HG03439 (cell line): ENCODE data around the gene ST6GAL1.
"Not testable (repeated sequence)": the region's sequence is repeated elsewhere in the genome, so short reads cannot be mapped to it uniquely, and the experiment has no call there.

Source experiments
- ATAC-seq: cut with Tn5 transposase; IDR thresholded peaks from one replicate; pipeline ENCODE4 v1.9.1; 2021; ENCODE audit warnings: mild to moderate bottlenecking, moderate library complexity; ENCODE audit not compliant: unreplicated experiment

Gene ST6GAL1

DNA sequence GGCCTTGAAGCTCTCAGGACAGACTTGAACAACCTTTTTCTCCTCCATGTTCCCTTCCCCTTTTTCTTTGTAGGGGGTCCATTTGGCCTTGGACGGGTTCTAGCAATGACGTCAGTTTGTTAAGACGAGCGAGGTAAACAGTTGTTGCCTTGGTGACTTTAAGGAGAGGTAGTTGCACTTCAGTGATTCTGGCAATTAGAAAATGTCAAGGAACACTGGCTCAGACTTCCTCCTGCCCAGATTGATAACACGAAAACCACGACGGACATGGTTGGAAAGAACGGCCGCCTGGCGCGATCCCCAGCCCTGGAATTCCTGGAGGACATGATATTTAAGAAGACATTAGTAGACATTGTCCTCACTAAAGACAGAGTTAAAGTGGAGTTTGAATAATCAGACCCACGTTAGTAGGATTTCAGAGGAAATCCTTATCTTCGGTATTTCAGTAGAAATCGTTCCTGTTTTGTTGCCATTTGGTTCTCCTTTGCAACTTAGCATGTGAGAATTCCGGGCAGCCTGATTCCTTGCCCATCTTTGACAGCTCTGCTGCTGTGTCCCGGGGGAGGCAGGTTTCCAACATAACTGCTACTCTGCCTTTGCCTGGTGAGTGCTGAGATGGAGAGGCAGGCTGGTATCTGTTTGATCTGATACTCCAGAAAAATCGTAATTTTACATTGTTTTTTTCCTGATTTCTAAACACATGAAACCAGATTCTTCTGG lies 87.3 kb downstream of the ST6GAL1 start:
- ATAC-seq = no peak

DNA sequence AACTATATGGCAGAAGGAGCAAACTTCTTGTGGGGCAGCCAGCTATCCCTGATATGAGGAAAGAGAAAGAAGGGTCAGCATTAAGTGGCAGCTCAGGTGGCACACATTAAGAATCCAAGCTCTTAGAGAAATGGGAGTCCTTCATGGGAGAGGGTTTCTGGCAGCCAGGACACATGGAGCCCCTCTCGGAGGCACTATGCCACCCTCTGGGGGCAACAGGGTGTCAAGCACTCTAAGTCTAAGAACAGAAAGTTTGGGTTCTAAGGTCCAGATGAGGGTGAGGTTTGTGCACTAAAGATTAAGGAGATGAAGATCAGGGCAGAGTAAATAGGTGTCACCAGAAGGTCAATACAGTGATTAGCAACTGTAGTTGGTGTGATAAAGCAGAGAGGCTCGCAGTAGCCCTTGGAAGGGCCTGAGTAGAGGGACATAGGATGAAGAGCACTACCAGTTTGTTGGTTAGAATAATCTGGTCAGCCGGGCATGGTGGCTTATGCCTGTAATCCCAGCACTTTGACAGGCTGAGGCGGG lies 89.3 kb downstream of the ST6GAL1 start:
- no peak for ATAC-seq

DNA sequence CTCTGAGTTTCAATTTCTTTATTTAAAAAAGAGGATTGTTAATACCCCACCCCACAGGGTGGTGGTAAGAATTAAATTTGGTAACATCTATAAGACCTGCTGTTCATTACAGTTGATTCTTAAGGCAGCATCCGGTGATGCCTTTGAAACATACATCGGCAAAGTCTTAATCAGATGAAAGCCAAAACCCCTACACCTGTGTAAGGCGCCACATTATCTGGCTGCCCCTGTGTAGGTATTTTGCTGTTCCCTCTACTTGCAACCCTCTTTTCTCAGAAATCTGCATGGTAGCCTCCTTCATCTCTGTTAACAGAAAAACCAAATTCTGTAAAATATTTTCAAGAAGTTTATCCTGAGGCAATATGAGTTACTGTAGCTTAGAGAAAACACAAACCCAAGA lies 90.0 kb downstream of the ST6GAL1 start:
- no peak for ATAC-seq

DNA sequence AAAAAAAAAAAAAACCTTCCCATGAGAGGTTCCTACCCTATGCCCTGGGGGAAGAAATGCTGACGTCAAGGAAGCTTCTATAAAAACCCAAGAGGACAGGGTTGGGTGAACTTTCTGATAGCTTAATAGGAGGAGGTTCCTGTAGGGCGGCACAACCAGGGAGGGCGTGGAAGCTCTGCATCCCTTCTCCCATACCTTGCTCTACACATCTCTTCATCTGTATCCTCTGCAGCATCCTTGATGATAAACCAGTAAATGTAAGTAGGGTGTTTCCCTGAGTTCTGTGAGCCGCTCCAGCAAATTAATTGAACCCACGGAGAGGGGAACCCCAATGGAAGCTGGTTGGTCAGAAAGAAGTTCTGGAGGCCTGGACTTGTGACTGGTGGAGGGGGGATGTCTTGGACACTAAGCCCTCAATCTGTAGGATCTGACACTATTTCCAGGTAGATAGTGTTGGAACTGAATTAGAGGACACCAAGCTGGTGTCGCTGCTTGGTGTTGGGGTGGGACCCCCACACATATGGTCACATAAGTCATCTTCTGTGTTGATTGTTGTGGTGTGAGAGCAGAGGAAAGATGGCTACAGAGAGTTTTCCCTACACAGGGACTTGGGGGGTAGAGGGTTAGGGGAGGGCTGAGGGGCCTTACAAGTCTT lies 91.5 kb downstream of the ST6GAL1 start:
- ATAC-seq = peak; percentile 41

GRCh38 chr3:187022403-187023029 lies 92.2 kb downstream of the ST6GAL1 start:
- no peak for ATAC-seq

DNA sequence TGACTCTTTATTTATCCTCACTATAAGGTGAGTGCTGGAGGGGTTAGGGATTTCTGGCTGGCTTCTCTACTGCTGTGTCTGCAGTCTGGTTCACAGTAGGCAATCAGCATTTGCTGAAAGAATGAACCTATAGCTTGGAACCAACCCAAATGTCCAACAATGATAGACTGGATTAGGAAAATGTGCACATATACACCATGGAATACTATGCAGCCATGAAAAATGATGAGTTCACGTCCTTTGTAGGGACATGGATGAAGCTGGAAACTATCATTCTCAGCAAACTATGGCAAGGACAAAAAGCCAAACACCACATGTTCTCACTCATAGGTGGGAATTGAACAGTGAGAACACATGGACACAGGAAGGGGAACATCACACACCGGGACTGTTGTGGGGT lies 93.0 kb downstream of the ST6GAL1 start:
- not testable (repeated sequence) for ATAC-seq

GRCh38 chr3:187024536-187025226 lies 94.4 kb downstream of the ST6GAL1 start:
- no peak for ATAC-seq

DNA sequence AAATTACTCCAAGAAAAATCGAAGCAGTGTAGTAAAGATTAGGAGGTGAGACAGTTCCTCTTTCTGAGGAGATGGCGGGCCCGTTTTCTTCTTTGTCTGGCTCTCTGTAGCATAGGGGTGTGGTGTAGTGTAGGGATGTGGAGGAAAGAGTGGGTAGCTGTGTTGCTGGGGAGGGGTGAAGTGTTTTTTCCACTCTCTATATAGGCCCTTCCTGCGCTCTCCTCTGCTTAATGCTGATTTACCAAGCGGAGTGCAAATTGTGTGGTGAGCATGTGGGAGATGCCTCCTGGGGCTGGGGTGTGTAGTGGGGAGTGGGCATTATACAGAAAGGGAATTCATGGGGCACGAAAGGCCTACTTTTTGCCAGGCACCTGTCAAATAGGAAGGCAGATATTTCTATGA lies 94.9 kb downstream of the ST6GAL1 start:
- no peak for ATAC-seq

GRCh38 chr3:187025656-187026316 lies 95.5 kb downstream of the ST6GAL1 start:
- ATAC-seq = no peak

GRCh38 chr3:187026317-187026670 lies 96.0 kb downstream of the ST6GAL1 start:
- ATAC-seq = no peak

DNA sequence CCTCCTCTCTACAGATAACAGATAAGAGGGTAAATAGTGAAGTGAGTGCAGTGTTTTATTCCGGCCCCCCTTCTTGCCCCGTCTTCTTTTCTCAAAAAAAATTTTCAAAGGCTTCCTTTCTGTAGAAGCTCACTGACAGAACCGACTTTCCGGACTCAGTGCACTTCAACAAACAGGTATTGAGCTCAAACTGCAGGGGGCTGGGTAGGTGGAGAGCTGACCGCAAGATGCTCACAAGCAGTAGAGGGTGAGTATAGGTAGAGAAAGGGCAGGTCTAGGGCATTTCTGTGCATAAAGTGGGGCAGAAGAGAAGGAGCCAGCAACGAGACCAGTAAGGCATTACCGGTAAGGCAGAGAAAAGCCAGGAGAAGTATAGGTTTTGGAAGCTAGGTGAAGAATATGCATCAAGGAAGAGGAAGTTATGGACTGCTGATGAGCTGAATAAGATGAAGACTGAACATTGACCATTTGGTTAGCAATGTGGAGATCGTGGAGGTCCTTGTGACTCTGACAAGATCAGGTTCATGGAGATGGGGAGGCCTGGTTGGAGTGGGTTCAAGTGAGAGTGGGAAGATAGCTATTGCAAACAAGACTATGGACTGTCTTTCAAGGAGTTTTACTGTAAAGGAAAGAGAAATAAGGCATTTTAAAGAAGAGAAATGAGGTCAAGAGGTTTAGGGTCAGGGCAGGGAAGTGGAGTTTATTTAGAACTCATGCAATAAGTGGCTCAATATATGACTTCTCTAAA lies 97.4 kb downstream of the ST6GAL1 start:
- ATAC-seq = no peak

DNA sequence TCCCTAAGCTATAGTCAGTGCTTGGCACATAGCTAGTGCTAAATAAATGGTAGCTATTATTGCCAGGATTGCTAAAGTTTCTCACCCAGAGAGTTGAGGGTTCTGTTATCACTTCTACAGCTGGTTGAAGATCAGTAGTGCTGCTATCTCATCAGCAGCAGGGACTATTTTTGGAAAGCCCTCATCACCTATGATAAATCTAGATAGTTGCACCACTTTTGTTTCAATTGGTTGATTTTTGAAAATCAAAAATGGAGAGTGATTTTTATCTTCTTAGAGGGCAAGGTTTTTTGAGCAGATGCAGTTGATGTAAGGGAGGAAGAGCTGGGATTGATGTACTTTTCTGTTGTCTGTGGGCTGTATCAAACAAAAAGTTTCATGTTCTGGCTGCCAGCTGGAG lies 101.6 kb downstream of the ST6GAL1 start:
- no peak for ATAC-seq

DNA sequence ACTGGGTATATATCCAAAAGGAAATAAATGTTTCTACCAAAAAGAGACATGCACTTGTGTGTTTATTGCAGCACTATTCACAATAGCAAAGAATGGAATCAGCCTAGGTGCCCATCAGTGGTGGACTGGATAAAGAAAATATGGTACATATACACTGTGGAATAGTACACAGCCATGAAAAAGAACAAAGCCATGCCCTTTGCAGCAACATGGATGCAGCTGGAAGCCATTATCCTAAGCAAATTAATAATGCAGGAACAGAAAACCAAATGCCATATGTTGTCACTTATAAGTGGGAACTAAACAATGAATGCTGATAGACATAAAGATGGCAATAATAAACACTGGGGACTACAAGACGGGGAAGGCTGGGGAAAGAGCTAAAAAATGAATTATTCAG lies 106.1 kb downstream of the ST6GAL1 start:
- ATAC-seq = no peak

GRCh38 chr3:187039100-187039722 lies 108.9 kb downstream of the ST6GAL1 start:
- no peak for ATAC-seq

DNA sequence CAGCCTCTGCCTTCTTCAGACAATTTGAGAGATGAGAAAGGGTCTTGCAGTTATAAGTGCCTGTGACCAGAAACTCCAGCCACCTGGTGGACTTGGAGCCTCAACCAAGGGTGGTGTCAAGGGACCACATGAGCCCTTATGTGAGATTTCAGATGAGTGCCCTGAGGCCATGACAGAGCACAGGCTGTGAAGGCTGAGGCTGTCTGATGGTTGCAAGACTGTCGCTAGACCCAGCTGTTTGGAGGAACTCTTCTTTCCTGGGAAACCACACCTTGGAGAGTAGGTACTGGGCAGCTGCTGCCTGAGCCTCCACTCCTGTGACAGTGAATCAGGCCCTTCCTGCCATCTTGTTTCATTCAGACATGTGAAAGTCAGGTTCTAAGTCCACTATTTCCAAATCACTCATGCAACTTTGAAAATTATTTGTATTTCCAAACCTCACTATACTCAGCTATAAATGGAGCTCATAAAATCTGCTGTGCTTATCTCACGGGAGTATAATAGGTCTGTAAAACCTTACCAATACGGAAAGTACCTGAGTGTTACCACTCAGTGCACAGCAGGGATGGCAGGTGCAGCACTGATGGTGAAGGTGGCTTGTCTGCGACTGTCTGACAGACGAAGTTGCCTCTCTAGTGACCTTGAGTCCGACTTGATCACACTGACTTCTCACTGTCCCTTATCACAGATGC lies 109.5 kb downstream of the ST6GAL1 start:
- no peak for ATAC-seq

DNA sequence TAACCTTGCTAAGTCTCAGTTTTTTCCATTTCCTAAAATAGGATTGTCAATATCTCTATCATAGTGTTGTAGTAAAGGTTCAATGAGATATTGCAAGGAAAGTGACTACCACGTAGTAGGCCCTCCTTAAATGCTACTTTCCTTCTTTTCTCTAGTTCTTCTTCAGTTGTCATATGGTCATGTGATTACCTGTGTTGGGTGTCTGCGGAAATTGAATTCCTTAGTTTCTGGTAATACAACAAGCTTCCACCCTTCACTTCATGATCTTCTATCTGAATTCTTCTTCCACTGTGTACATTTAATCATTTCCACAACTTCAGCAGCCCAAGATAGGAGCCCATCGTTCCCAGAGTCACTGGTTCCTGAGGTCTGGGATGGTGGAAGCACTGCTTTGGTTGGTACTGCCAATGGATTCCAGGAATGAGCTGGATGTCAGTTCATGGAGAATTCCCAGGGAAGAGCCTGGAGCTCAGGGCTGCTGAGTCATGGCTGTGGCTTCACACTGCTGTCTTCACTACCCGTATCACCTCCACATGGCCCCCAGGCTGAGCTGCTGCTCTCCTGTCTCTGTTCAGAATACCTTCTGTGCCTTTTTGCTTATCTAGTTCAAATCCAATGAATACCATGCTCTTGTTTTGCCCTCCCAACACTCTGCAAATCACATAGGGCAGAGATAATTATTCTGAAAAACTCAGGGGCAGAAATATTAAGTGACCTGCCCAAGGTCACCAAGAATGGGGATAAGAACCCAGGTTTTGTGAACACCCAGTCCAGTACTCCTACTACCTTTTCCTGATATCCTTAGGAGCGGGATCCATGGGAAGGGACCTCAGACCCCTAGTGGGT lies 110.4 kb downstream of the ST6GAL1 start:
- no peak for ATAC-seq

DNA sequence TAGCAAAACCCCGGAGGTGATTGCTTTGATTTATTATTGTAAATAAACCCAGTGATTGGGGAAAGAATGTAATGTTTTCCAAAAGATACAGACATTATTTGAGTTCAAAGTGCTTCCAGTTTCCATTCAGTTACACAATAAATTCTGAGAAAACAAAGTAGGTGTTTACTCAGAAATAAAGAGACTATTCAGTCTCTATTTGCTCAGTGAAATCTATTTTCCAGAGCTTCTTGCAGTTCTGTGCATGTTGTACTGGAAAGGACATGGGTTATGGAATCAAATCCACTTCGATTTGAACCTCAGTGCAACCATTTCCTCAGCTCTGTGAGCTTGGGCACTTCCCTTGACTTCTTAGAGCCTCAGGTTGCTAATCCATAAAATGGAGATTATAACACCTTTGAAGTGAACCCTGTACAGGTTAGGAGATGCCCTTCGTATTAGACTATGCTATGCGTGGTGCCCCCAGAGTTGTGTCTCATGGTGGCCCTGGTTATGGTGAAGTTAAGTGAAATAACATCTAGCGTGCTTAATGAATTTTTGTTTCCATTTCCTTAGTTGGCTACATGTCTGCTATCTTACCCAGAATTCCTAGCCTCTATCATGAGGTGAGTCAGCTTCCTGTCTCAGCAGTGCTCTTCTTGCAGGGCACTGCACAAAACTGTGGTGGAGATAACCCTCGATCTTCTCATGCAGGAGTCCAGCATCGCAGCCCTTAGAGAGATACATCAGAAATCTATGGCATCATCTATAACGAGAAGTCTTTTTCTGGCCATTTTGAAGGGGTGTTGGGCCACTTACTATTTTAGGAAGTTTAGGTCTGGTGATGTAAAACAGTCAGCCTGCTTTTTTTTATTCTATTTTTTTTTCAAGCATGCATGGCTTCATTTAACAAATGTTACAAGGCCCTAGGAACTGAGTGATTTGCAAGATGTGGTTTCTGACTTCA lies 111.3 kb downstream of the ST6GAL1 start:
- ATAC-seq = peak; percentile 47
